Calu3 (cell line): ENCODE results near the gene GPR153. TPM values are rescaled to one million over a fixed set of nuclear protein-coding genes. Genes with fewer than 3 reads are reported as not detected.

Source experiments
- BruUV-seq: library from RNA; stranded (reverse); fragments of 400-500 nt; replicated peaks from 2 replicates; lab custom pipeline; 2021; lab: Mats Ljungman, UMichigan
- CTCF ChIA-PET: fragments of 300-600 bp; sonication (Branson Sonifier 250); formaldehyde crosslinking; loops from one replicate; lab custom pipeline; 2022; ENCODE audit warnings: antibody characterized with exemption; lab: Charles Lee
- DNase-seq: peaks from one replicate; pipeline ENCODE4 v3.0.0; 2022
- H3K27ac Mint-ChIP-seq: one replicate; pipeline ENCODE4 v1.8.0; 2022; ENCODE audit warnings: mixed read lengths; ENCODE audit not compliant: unreplicated experiment
- H3K27me3 Mint-ChIP-seq: one replicate; pipeline ENCODE4 v1.8.0; 2022; ENCODE audit warnings: mixed read lengths; ENCODE audit not compliant: unreplicated experiment
- H3K36me3 Mint-ChIP-seq: one replicate; pipeline ENCODE4 v1.8.0; 2022; ENCODE audit warnings: mild to moderate bottlenecking, moderate library complexity, mixed read lengths; ENCODE audit not compliant: insufficient read depth, unreplicated experiment
- H3K4me1 Mint-ChIP-seq: one replicate; pipeline ENCODE4 v1.8.0; 2022; ENCODE audit warnings: mild to moderate bottlenecking, low read depth, mixed read lengths; ENCODE audit not compliant: unreplicated experiment
- H3K4me3 Mint-ChIP-seq: one replicate; pipeline ENCODE4 v1.8.0; 2022; ENCODE audit warnings: mild to moderate bottlenecking, low read depth, moderate library complexity, mixed read lengths; ENCODE audit not compliant: unreplicated experiment
- H3K9me3 Mint-ChIP-seq: one replicate; pipeline ENCODE4 v1.8.0; 2022; ENCODE audit warnings: low read depth, mixed read lengths; ENCODE audit not compliant: unreplicated experiment
- intact Hi-C: fragments of 100-400 bp; cut with micrococcal nuclease; formaldehyde crosslinking; loops from one replicate; pipeline ENCODE4 v1.10.0; 2022; ENCODE audit not compliant: unreplicated experiment
- total RNA-seq: library from RNA; stranded (reverse); gene quantifications from 2 replicates; pipeline ENCODE4 v1.2.3, GENCODE V29; 2022
- TF ChIP-seq, protein P1 (sequence below): fragments of 200-600 bp; IDR thresholded peaks from one replicate; pipeline ENCODE4 v1.8.0; 2022; ENCODE audit warnings: antibody characterized with exemption; ENCODE audit not compliant: unreplicated experiment

Gene GPR153
- total RNA-seq, 1 experiment from 2014 or later, result 3.7 TPM

DNA sequence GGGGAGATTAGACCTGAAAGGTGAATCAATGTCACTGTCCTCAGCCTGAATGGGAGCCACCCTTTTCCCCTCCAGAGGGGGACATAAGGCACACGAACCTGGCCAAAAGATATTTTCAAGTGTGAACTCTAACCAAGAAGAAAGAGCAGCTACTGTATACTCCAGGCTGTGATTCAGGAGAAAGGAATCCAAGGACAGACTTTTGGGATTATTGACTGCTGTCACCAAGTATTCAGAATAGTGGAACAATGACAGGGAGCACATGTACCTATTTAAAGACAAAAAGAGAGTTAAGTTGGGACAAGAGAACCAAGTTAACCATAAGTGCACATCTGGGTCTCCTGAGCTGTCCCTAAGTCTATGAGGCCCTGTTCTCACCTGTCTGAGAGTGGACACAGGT is 27.5 kb downstream of the GPR153 start:
- intact Hi-C loops, result no loop called here
- TF ChIP-seq, protein P1, sequence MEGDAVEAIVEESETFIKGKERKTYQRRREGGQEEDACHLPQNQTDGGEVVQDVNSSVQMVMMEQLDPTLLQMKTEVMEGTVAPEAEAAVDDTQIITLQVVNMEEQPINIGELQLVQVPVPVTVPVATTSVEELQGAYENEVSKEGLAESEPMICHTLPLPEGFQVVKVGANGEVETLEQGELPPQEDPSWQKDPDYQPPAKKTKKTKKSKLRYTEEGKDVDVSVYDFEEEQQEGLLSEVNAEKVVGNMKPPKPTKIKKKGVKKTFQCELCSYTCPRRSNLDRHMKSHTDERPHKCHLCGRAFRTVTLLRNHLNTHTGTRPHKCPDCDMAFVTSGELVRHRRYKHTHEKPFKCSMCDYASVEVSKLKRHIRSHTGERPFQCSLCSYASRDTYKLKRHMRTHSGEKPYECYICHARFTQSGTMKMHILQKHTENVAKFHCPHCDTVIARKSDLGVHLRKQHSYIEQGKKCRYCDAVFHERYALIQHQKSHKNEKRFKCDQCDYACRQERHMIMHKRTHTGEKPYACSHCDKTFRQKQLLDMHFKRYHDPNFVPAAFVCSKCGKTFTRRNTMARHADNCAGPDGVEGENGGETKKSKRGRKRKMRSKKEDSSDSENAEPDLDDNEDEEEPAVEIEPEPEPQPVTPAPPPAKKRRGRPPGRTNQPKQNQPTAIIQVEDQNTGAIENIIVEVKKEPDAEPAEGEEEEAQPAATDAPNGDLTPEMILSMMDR, result no peak
- no TSS peak for BruUV-seq
- no peak for DNase-seq
- Mint-ChIP-seq H3K9me3 (no peaks in the 10 kb centered on the region), H3K27ac (no peak overlapping the region), H3K4me3 (peak overlapping the region; percentile 78), H3K36me3 (peaks cover 36% of the 10 kb centered on the region), H3K4me1 (peaks cover 18% of the 10 kb centered on the region), H3K27me3 (no peaks in the 10 kb centered on the region)
- CTCF ChIA-PET, result interaction anchor here (0.7 kb wide), 1 partner anchor 23 kb away, joined by 3 read pairs; no protein-coding TSS in a partner anchor

DNA sequence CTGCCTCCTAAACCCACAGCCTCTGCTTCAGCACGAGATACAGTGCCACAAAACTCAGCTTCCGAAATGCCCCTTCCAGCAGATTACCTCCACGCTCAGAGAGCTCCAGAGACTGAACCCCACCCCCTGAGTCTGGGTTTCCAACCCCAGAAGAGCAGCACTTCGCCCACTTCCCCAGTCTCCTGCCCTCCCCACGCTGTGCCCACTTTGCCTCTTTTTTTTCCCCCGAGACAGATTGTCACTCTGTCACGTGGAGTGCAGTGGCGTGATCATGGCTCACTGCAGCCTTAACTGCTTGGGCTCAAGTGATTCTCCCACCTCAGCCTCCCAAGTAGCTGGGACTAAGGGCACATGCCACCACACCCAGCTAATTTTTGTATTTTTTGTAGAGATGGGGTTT is 35.2 kb downstream of the GPR153 start:
- intact Hi-C loops, result loop anchor here (1.0 kb wide), 1 partner anchor 9 kb away; no protein-coding TSS in a partner anchor
- peak overlapping the region; percentile 31 for H3K4me3 Mint-ChIP-seq
- no TSS peak for BruUV-seq
- H3K36me3 Mint-ChIP-seq, result peaks cover 59% of the 10 kb centered on the region
- no peaks in the 10 kb centered on the region for H3K27me3 Mint-ChIP-seq
- H3K9me3 Mint-ChIP-seq, result no peaks in the 10 kb centered on the region
- TF ChIP-seq, protein P1, result no peak
- peaks cover 37% of the 10 kb centered on the region for H3K4me1 Mint-ChIP-seq
- CTCF ChIA-PET, result no interaction called here
- peak overlapping the region; percentile 87 for H3K27ac Mint-ChIP-seq
- DNase-seq, result no peak

DNA sequence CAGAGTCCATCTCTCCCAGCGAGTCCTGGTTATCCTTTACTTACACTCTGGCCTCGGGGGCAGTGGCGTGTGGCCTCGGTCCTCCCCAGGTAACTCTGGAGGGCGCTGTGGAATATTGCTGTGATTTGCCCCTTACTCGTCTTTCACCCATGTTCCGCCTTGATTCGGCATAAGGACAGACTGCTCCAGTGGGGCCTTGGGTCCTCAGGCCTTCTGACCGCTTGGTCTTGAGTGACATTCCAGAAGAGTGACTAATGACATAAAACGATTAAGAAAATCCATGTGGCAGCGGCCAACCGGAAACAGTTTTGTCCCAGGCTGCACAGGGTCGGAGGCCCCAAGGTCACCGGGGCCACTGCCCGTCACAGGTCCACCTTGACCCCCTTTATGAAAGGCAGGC is 36.2 kb downstream of the GPR153 start:
- no peak for DNase-seq
- BruUV-seq, result no TSS peak
- CTCF ChIA-PET, result no interaction called here
- peaks cover 65% of the 10 kb centered on the region for H3K36me3 Mint-ChIP-seq
- no peaks in the 10 kb centered on the region for H3K27me3 Mint-ChIP-seq
- H3K4me3 Mint-ChIP-seq, result peak overlapping the region; percentile 14
- no peaks in the 10 kb centered on the region for H3K9me3 Mint-ChIP-seq
- TF ChIP-seq, protein P1, result no peak
- intact Hi-C loops, result loop anchor here (1.0 kb wide), 1 partner anchor 10 kb away; no protein-coding TSS in a partner anchor
- peak overlapping the region; percentile 87 for H3K27ac Mint-ChIP-seq
- H3K4me1 Mint-ChIP-seq, result peaks cover 43% of the 10 kb centered on the region

DNA sequence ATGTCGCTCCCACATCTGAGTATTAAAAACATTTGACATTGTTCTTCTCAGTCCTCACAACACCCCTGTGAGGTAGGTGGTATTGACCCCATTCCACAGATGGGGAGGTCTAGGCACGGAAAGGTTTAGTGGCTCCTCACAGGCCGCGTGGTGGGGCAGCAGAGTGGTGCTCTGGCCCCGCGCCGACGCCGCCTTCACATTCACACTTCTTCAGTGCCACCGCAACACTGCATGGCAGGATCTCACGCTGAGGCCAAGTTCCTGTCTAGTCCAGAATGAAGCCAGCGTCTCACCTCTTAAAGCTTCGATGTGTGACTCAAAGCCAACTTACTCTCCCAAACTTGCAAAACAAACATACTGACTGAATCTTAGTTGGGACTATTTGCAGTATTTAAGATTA is 37.3 kb downstream of the GPR153 start:
- TSS peak; percentile 57 for BruUV-seq
- CTCF ChIA-PET, result interaction anchor here (0.7 kb wide), 2 partner anchors 19 to 21 kb away, joined by 3 read pairs; no protein-coding TSS in a partner anchor
- DNase-seq, result no peak
- Mint-ChIP-seq H3K4me1 (peaks cover 51% of the 10 kb centered on the region), H3K27me3 (no peaks in the 10 kb centered on the region), H3K36me3 (peaks cover 73% of the 10 kb centered on the region), H3K9me3 (no peaks in the 10 kb centered on the region), H3K27ac (peak overlapping the region; percentile 87), H3K4me3 (no peak overlapping the region)
- intact Hi-C loops, result no loop called here
- TF ChIP-seq, protein P1, result no peak
